IMR-90 (cell line): ENCODE results near the gene SRMS. TPM values are rescaled to one million over a fixed set of nuclear protein-coding genes. Genes with fewer than 3 reads are reported as not detected.

Source experiments
- ATAC-seq: fragments of 200-7000 bp; cut with Tn5 transposase; 2 replicates; pipeline ENCODE4 v1.9.1; 2020; ENCODE audit warnings: low read depth, mild to moderate bottlenecking, moderate library complexity
- BruUV-seq: library from RNA; stranded (reverse); fragments of 400-500 nt; replicated peaks from 2 replicates; lab custom pipeline; 2021; lab: Mats Ljungman, UMichigan
- CTCF ChIA-PET: fragments of 300-600 bp; formaldehyde crosslinking; extraction: SDS; loops from one replicate; lab custom pipeline; 2021; ENCODE audit warnings: antibody characterized with exemption; lab: Yijun Ruan, JAX
- POLR2A ChIA-PET: fragments of 300-600 bp; sonication (Branson Sonifier 250); formaldehyde crosslinking; loops from one replicate; lab custom pipeline; 2022; ENCODE audit warnings: antibody characterized with exemption; ENCODE audit not compliant: unreplicated experiment; lab: Charles Lee
- DNase-seq: peaks from one replicate; pipeline ENCODE4 v3.0.0; 2013
- H2AFZ ChIP-seq: replicated peaks from 2 replicates; pipeline ENCODE3; 2013; ENCODE audit warnings: low read length, mild to moderate bottlenecking; ENCODE audit not compliant: poor library complexity
- H2AK5ac ChIP-seq: 2 replicates; pipeline ENCODE4 v1.6.1; 2013; ENCODE audit warnings: low read depth, low read length, inconsistent platforms
- H2AK9ac ChIP-seq: replicated peaks from 2 replicates; pipeline ENCODE3; 2013; ENCODE audit warnings: mild to moderate bottlenecking, low read depth, low read length, moderate library complexity; ENCODE audit not compliant: poor library complexity
- H2BK120ac ChIP-seq: 2 replicates; pipeline ENCODE4 v1.6.1; 2013; ENCODE audit warnings: low read depth, low read length, inconsistent platforms
- H2BK15ac ChIP-seq: 3 replicates; pipeline ENCODE4 v1.6.1; 2013; ENCODE audit warnings: low read depth, low read length, inconsistent platforms
- H2BK20ac ChIP-seq: 2 replicates; pipeline ENCODE4 v1.6.1; 2013; ENCODE audit warnings: low read depth, mild to moderate bottlenecking, inconsistent platforms, low read length, moderate library complexity
- H2BK5ac ChIP-seq: 2 replicates; pipeline ENCODE4 v1.6.1; 2013; ENCODE audit warnings: mild to moderate bottlenecking, low read depth, low read length, inconsistent platforms; ENCODE audit not compliant: poor library complexity, severe bottlenecking
- H3K14ac ChIP-seq: replicated peaks from 2 replicates; pipeline ENCODE4 v1.6.1; 2013; ENCODE audit warnings: low read depth, low read length, inconsistent platforms
- H3K18ac ChIP-seq: 2 replicates; pipeline ENCODE4 v1.6.1; 2013; ENCODE audit warnings: low read depth, low read length, control low read depth
- H3K23ac ChIP-seq: 2 replicates; pipeline ENCODE4 v1.6.1; 2013; ENCODE audit warnings: low read depth, low read length, inconsistent platforms
- H3K27ac ChIP-seq: 2 replicates; pipeline ENCODE4 v1.5.1; 2013; ENCODE audit warnings: mild to moderate bottlenecking, control low read depth, low read length; ENCODE audit not compliant: insufficient read depth
- H3K27me3 ChIP-seq: 2 replicates; pipeline ENCODE4 v1.6.1; 2013; ENCODE audit warnings: low read length; ENCODE audit not compliant: control insufficient read depth, insufficient read depth
- H3K36me3 ChIP-seq: 2 replicates; pipeline ENCODE4 v1.6.1; 2013; ENCODE audit warnings: low read length, mixed read lengths; ENCODE audit not compliant: control insufficient read depth, insufficient read depth
- H3K4ac ChIP-seq: 2 replicates; pipeline ENCODE4 v1.6.1; 2013; ENCODE audit warnings: low read depth, low read length, inconsistent platforms
- H3K4me1 ChIP-seq: 2 replicates; pipeline ENCODE4 v1.6.1; 2013; ENCODE audit warnings: low read length, mixed read lengths; ENCODE audit not compliant: control insufficient read depth, insufficient read depth
- H3K4me2 ChIP-seq: 2 replicates; pipeline ENCODE4 v1.6.1; 2013; ENCODE audit warnings: low read depth, mild to moderate bottlenecking, control low read depth, low read length, moderate library complexity
- H3K4me3 ChIP-seq: 2 replicates; pipeline ENCODE4 v1.5.1; 2013; ENCODE audit warnings: low read depth, mild to moderate bottlenecking, control low read depth, low read length, moderate library complexity; ENCODE audit not compliant: insufficient read depth
- H3K56ac ChIP-seq: 2 replicates; pipeline ENCODE4 v1.6.1; 2013; ENCODE audit warnings: low read length, inconsistent platforms; ENCODE audit not compliant: insufficient read depth; ENCODE audit errors: extremely low read depth
- H3K79me1 ChIP-seq, 2 experiments: 2 replicates each; pipeline ENCODE4 v1.6.1; 2013; ENCODE audit warnings: low read length in 2 of 2, inconsistent platforms in 1 of 2, low read depth in 1 of 2
- H3K9ac ChIP-seq: 2 replicates; pipeline ENCODE4 v1.6.1; 2013; ENCODE audit warnings: low read depth, low read length, control low read depth
- H3K9me1 ChIP-seq: 2 replicates; pipeline ENCODE4 v1.6.1; 2013; ENCODE audit warnings: low read length, inconsistent platforms; ENCODE audit not compliant: insufficient read depth
- H3K9me3 ChIP-seq: 2 replicates; pipeline ENCODE4 v1.6.1; 2013; ENCODE audit warnings: low read length; ENCODE audit not compliant: control insufficient read depth, insufficient read depth
- H4K20me1 ChIP-seq: 2 replicates; pipeline ENCODE4 v1.6.1; 2013; ENCODE audit warnings: low read length, inconsistent platforms; ENCODE audit not compliant: insufficient read depth
- H4K5ac ChIP-seq: 2 replicates; pipeline ENCODE4 v1.6.1; 2013; ENCODE audit warnings: mild to moderate bottlenecking, low read depth, low read length, control low read depth
- H4K8ac ChIP-seq, 2 experiments: 2 replicates each; pipeline ENCODE4 v1.6.1; 2013; ENCODE audit warnings: low read depth in 2 of 2, low read length in 2 of 2, control low read depth in 1 of 2, inconsistent platforms in 1 of 2
- H4K91ac ChIP-seq: 2 replicates; pipeline ENCODE4 v1.6.1; 2013; ENCODE audit warnings: low read depth, low read length, inconsistent platforms; ENCODE audit not compliant: insufficient read depth
- BHLHE40 ChIP-seq: fragments of 150-350 bp; IDR thresholded peaks from 2 replicates; pipeline ENCODE4 v1.6.1; 2016; ENCODE audit warnings: mild to moderate bottlenecking, low read depth, low read length
- CEBPB ChIP-seq: IDR thresholded peaks from 2 replicates; pipeline ENCODE4 v1.6.1; 2012; ENCODE audit warnings: low read depth, low read length, improper control_type of control experiment
- CHD1 ChIP-seq: IDR thresholded peaks from 2 replicates; pipeline ENCODE4 v1.6.1; 2012; ENCODE audit warnings: low read depth, low read length, improper control_type of control experiment
- FOS ChIP-seq: fragments of 150-350 bp; IDR thresholded peaks from 2 replicates; pipeline ENCODE4 v1.6.1; 2016; ENCODE audit warnings: low read depth, low read length
- MAFK ChIP-seq: IDR thresholded peaks from 2 replicates; pipeline ENCODE4 v1.6.1; 2012; ENCODE audit warnings: low read depth, low read length, improper control_type of control experiment
- MAZ ChIP-seq: IDR thresholded peaks from 2 replicates; pipeline ENCODE4 v1.6.1; 2012; ENCODE audit warnings: low read depth, mild to moderate bottlenecking, low read length, improper control_type of control experiment, moderate library complexity, borderline replicate concordance
- MXI1 ChIP-seq: IDR thresholded peaks from 2 replicates; pipeline ENCODE4 v1.6.1; 2012; ENCODE audit warnings: low read depth, mild to moderate bottlenecking, low read length, moderate library complexity, borderline replicate concordance
- NFE2L2 ChIP-seq: fragments of 150-350 bp; IDR thresholded peaks from 2 replicates; pipeline ENCODE4 v1.6.1; 2016; ENCODE audit warnings: low read depth, mild to moderate bottlenecking, low read length
- POLR2A ChIP-seq: IDR thresholded peaks from 2 replicates; pipeline ENCODE4 v1.6.1; 2012; ENCODE audit warnings: mild to moderate bottlenecking, low read depth, low read length
- RAD21 ChIP-seq: IDR thresholded peaks from 2 replicates; pipeline ENCODE4 v1.6.1; 2012; ENCODE audit warnings: low read length, improper control_type of control experiment
- RCOR1 ChIP-seq: IDR thresholded peaks from 2 replicates; pipeline ENCODE4 v1.6.1; 2012; ENCODE audit warnings: mild to moderate bottlenecking, low read length, improper control_type of control experiment; ENCODE audit not compliant: insufficient replicate concordance
- RFX5 ChIP-seq: IDR thresholded peaks from 2 replicates; pipeline ENCODE4 v1.8.0; 2012; ENCODE audit warnings: low read depth, mild to moderate bottlenecking, low read length, moderate library complexity
- SMC3 ChIP-seq: fragments of 150-350 bp; IDR thresholded peaks from 2 replicates; pipeline ENCODE4 v1.6.1; 2016; ENCODE audit warnings: low read depth, mild to moderate bottlenecking, antibody characterized with exemption, low read length, moderate library complexity
- WGBS, 2 experiments: methylation state at CpG; one replicate each; pipeline versions ENCODE4 v1.1.5 to v1.1.7; 2013; ENCODE audit warnings: missing lambda C conversion rate in 2 of 2; ENCODE audit not compliant: insufficient read length in 1 of 2; ENCODE audit errors: extremely low coverage in 2 of 2; 5-methylcytosine and 5-hydroxymethylcytosine counted together
- dilution Hi-C: fragments of 300-500 bp; cut with HindIII; formaldehyde crosslinking; loops from one replicate; pipeline ENCODE4 v1.14.3; 2018; ENCODE audit warnings: low sequenced_read_pairs; ENCODE audit not compliant: unreplicated experiment
- in situ Hi-C: fragments of 300-500 bp; cut with MboI; formaldehyde crosslinking; loops from 3 replicates; pipeline ENCODE4 v1.14.3; 2019; ENCODE audit warnings: low sequenced_read_pairs, inconsistent platforms, mixed read lengths
- intact Hi-C: fragments of 100-400 bp; cut with micrococcal nuclease; formaldehyde crosslinking; loops from 2 replicates; pipeline ENCODE4 v1.10.0; 2022
- polyA plus RNA-seq, 3 experiments: library from polyadenylated mRNA; depleted of rRNA; stranded (reverse); fragments of >200 nt; gene quantifications; 2 replicates each; pipeline ENCODE4 v1.2.3, GENCODE V29; 2012; ENCODE audit warnings: low replicate concordance in 1 of 3
- total RNA-seq: library from RNA; depleted of rRNA; stranded (reverse); fragments of >200 nt; gene quantifications from 2 replicates; pipeline ENCODE4 v1.2.3, GENCODE V29; 2012
- TF ChIP-seq, protein P1 (sequence below): fragments of 150-350 bp; IDR thresholded peaks from 2 replicates; pipeline ENCODE4 v1.6.1; 2017; ENCODE audit warnings: mild to moderate bottlenecking, antibody characterized with exemption, low read length, low read depth
- TF ChIP-seq, protein P2 (sequence below): conservative IDR thresholded peaks from 2 replicates; pipeline ENCODE4 v1.5.1; 2012; ENCODE audit warnings: mild to moderate bottlenecking, low read depth, low read length, improper control_type of control experiment
- TF ChIP-seq, protein P3 (sequence below): fragments of 150-350 bp; IDR thresholded peaks from 2 replicates; pipeline ENCODE4 v1.6.1; 2016; ENCODE audit warnings: low read depth, mild to moderate bottlenecking, low read length, moderate library complexity, borderline replicate concordance

Gene SRMS
- total and polyA plus RNA-seq, 2 of the 4 experiments (the other 2 are of a cell fraction): not detected

DNA sequence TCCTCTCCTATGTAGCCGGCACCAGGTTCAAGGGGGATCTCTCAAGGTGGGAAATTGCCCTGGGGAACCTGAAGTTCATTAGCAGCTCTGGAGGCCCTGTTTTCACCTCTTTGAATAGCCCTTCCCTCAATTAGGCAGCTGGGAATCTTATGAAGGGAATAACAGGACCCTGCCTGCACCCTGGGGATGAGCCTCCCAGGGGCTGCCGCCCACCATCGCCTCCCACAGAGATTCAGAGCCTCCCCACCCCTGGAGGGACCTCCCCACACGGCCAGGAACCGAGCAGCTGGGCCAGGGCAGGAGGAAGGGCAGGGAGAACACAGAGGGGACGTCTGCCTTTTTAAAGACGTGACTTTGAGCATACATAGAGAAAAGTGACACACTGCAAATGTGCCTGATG, 44.0 kb downstream of the SRMS start:
- dilution Hi-C loops: no loop called here
- 40% methylated on average over 1 of the region's 7 CpGs; no CpG with 5 or more reads in 1 of the 2 experiments for WGBS, 2 experiments

More for the DNA sequence above, 44.0 kb downstream of the SRMS start:
- intact Hi-C loops: no loop called here
- Histone ChIP-seq H3K9me3 (peaks cover 29% of the 10 kb centered on the region), H3K27me3 (peaks cover 53% of the 10 kb centered on the region), H2BK5ac (no peak overlapping the region), H3K27ac (no peak overlapping the region), H3K4me2 (no peak overlapping the region), H2BK15ac (no peak overlapping the region), H3K4me3 (no peak overlapping the region), H4K5ac (no peak overlapping the region), H3K18ac (no peak overlapping the region), H3K23ac (no peak overlapping the region), H3K79me1 (no peaks in the 10 kb centered on the region), H3K4ac (no peak overlapping the region), H4K8ac (no peak overlapping the region), H3K56ac (no peak overlapping the region), H4K91ac (no peak overlapping the region), H3K36me3 (no peaks in the 10 kb centered on the region), H3K14ac (no peak overlapping the region), H2AK9ac (no peak overlapping the region), H2AK5ac (no peak overlapping the region), H3K9me1 (no peaks in the 10 kb centered on the region), H2AFZ (no peak overlapping the region), H4K20me1 (no peaks in the 10 kb centered on the region), H3K9ac (no peak overlapping the region), H2BK20ac (no peak overlapping the region), H3K4me1 (0 out of 2 replicates have a peak, but pooled peaks cover 3% of the 10 kb centered on the region), H2BK120ac (no peak overlapping the region)
- ATAC-seq (no peak), DNase-seq (no peak)
- ChIA-PET POLR2A (no interaction called here), CTCF (no interaction called here)
- no TSS peak for BruUV-seq
- in situ Hi-C loops: no loop called here
- TF ChIP-seq MAFK (no peak), SMC3 (no peak), POLR2A (no peak), MXI1 (no peak), RFX5 (no peak), BHLHE40 (no peak), CEBPB (no peak), RAD21 (no peak), NFE2L2 (no peak), RCOR1 (no peak), CHD1 (no peak), MAZ (no peak), FOS (no peak)
- TF ChIP-seq, protein P1, sequence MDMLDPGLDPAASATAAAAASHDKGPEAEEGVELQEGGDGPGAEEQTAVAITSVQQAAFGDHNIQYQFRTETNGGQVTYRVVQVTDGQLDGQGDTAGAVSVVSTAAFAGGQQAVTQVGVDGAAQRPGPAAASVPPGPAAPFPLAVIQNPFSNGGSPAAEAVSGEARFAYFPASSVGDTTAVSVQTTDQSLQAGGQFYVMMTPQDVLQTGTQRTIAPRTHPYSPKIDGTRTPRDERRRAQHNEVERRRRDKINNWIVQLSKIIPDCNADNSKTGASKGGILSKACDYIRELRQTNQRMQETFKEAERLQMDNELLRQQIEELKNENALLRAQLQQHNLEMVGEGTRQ: no peak
- TF ChIP-seq, protein P2, sequence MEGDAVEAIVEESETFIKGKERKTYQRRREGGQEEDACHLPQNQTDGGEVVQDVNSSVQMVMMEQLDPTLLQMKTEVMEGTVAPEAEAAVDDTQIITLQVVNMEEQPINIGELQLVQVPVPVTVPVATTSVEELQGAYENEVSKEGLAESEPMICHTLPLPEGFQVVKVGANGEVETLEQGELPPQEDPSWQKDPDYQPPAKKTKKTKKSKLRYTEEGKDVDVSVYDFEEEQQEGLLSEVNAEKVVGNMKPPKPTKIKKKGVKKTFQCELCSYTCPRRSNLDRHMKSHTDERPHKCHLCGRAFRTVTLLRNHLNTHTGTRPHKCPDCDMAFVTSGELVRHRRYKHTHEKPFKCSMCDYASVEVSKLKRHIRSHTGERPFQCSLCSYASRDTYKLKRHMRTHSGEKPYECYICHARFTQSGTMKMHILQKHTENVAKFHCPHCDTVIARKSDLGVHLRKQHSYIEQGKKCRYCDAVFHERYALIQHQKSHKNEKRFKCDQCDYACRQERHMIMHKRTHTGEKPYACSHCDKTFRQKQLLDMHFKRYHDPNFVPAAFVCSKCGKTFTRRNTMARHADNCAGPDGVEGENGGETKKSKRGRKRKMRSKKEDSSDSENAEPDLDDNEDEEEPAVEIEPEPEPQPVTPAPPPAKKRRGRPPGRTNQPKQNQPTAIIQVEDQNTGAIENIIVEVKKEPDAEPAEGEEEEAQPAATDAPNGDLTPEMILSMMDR: no peak
- TF ChIP-seq, protein P3, sequence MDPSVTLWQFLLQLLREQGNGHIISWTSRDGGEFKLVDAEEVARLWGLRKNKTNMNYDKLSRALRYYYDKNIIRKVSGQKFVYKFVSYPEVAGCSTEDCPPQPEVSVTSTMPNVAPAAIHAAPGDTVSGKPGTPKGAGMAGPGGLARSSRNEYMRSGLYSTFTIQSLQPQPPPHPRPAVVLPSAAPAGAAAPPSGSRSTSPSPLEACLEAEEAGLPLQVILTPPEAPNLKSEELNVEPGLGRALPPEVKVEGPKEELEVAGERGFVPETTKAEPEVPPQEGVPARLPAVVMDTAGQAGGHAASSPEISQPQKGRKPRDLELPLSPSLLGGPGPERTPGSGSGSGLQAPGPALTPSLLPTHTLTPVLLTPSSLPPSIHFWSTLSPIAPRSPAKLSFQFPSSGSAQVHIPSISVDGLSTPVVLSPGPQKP: no peak
